Colonic mucosa (tissue), 4 donors: ENCODE data around the gene AFF3. TPM values are rescaled to one million over a fixed set of nuclear protein-coding genes. Genes with fewer than 3 reads are reported as not detected.

Experiments used
- DNase-seq: peaks from one replicate; pipeline ENCODE4 v3.0.0-alpha.2; 2020
- H3K27ac ChIP-seq: fragments of 200-600 bp; one replicate; pipeline ENCODE4 v1.8.0; 2021
- H3K27me3 ChIP-seq: fragments of 200-600 bp; one replicate; pipeline ENCODE4 v1.8.0; 2021
- H3K36me3 ChIP-seq: fragments of 200-600 bp; one replicate; pipeline ENCODE4 v1.8.0; 2021
- H3K4me1 ChIP-seq: fragments of 200-600 bp; one replicate; pipeline ENCODE4 v1.8.0; 2021; ENCODE audit warnings: mild to moderate bottlenecking
- H3K4me3 ChIP-seq: fragments of 200-600 bp; one replicate; pipeline ENCODE4 v1.8.0; 2021
- H3K9ac ChIP-seq, 2 donors: one replicate each; pipeline ENCODE4 v1.7.0; 2013; ENCODE audit warnings: control low read depth in 2 of 2, low read depth in 2 of 2, low read length in 2 of 2
- H3K9me3 ChIP-seq: fragments of 200-600 bp; one replicate; pipeline ENCODE4 v1.8.0; 2021
- intact Hi-C: fragments of 100-400 bp; cut with DNase I; formaldehyde crosslinking; loops from one replicate; pipeline ENCODE4 v1.14.1; 2022
- total RNA-seq, 2 donors: library from RNA; stranded (reverse); fragmentation: NEBNext Ultra II Directional in 1 of 2; extraction: Animal tissue kit (Norgen Biotek cat#: 25700) in 1 of 2; gene quantifications; one replicate each; pipeline ENCODE4 v1.2.1, GENCODE V29; 2021
- TF ChIP-seq, protein P1 (sequence below): fragments of 200-600 bp; IDR thresholded peaks from one replicate; pipeline ENCODE4 v1.8.0; 2022; ENCODE audit warnings: antibody characterized with exemption, mild to moderate bottlenecking
- donor health status: healthy.
- donor health status: DM: no; HTN: no; CAD: no.
- donor health status: DM: no; HTN: no; CAD: no.

The AFF3 gene
- total RNA-seq, 2 donors from 2014 or later = 0.86 to 2.6 TPM

DNA sequence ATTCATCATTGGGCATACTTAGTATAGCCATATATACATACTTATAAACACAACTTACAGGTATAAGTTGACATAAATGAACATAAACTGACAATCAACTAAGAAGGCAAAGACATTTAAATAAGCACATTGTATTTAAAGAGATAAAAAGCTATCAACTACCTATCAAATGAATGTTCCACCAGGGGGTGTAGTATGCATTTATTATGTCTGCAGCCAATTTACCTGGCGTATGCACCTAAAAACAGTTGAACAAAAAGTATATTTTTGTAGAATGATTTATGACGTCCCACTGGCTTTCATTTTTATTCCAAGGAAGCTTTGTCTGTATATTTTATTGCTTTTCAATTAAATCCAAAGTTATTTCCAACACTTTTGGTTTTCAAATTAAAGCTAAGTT is 323.5 kb downstream of the AFF3 start:
- no peaks in the 10 kb centered on the region for H3K9me3 ChIP-seq
- intact Hi-C loops = loop anchor here (10.0 kb wide), 1 partner anchor 426 kb away; no protein-coding TSS in a partner anchor
- no peak for DNase-seq
- TF ChIP-seq, protein P1, sequence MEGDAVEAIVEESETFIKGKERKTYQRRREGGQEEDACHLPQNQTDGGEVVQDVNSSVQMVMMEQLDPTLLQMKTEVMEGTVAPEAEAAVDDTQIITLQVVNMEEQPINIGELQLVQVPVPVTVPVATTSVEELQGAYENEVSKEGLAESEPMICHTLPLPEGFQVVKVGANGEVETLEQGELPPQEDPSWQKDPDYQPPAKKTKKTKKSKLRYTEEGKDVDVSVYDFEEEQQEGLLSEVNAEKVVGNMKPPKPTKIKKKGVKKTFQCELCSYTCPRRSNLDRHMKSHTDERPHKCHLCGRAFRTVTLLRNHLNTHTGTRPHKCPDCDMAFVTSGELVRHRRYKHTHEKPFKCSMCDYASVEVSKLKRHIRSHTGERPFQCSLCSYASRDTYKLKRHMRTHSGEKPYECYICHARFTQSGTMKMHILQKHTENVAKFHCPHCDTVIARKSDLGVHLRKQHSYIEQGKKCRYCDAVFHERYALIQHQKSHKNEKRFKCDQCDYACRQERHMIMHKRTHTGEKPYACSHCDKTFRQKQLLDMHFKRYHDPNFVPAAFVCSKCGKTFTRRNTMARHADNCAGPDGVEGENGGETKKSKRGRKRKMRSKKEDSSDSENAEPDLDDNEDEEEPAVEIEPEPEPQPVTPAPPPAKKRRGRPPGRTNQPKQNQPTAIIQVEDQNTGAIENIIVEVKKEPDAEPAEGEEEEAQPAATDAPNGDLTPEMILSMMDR = no peak
- no peak overlapping the region for H3K27ac ChIP-seq
- H3K4me3 ChIP-seq = no peak overlapping the region
- H3K36me3 ChIP-seq = no peaks in the 10 kb centered on the region
- H3K27me3 ChIP-seq = no peaks in the 10 kb centered on the region
- no peak overlapping the region for H3K9ac ChIP-seq
- no peaks in the 10 kb centered on the region for H3K4me1 ChIP-seq

DNA sequence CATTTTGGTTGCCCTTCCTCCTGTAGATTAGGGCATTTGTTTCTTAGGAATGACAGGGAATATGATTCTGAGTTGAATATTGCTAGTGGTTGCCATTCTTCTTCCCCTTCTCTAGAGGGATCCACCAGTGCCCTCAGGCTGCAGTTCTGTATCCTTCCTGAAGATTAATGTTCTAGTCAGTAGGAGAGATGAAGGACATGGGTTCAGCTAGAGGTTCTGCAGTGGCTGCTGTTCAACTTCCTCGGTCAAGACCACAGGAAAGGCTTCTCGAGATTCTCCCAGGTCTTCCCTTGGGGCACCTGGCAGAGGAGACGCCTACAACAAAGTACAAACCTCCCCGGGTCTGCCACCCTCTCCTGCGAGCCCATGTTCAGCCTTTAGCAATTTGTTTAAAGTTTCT is 325.5 kb downstream of the AFF3 start:
- DNase-seq = no peak
- H3K27me3 ChIP-seq = no peaks in the 10 kb centered on the region
- no peaks in the 10 kb centered on the region for H3K9me3 ChIP-seq
- H3K9ac ChIP-seq = no peak overlapping the region
- TF ChIP-seq, protein P1 = no peak
- no peaks in the 10 kb centered on the region for H3K36me3 ChIP-seq
- intact Hi-C loops = loop anchor here (10.0 kb wide), 1 partner anchor 428 kb away; no protein-coding TSS in a partner anchor
- no peaks in the 10 kb centered on the region for H3K4me1 ChIP-seq
- no peak overlapping the region for H3K27ac ChIP-seq
- no peak overlapping the region for H3K4me3 ChIP-seq

DNA sequence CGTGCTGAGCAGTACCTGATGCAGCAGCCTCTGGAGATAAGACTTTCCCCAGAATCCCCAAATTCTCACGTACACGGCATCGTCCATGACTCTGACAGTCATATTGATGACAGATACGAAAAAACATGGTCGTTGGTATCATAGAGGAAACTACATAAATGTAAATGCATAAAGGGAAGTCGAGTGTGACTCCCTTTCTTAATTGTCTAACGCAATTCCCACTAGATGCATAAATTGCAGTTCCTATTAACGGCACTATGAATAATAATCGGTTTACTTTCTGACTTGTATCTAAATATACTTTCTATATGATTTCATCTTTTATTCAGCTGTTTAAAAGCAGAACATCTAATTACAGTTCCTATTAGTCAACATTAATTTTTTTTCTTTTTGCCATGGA is 330.0 kb downstream of the AFF3 start:
- no peaks in the 10 kb centered on the region for H3K4me1 ChIP-seq
- H3K27me3 ChIP-seq = no peaks in the 10 kb centered on the region
- H3K36me3 ChIP-seq = no peaks in the 10 kb centered on the region
- DNase-seq = no peak
- no peak overlapping the region for H3K9ac ChIP-seq
- no peak overlapping the region for H3K27ac ChIP-seq
- TF ChIP-seq, protein P1 = no peak
- no peaks in the 10 kb centered on the region for H3K9me3 ChIP-seq
- no peak overlapping the region for H3K4me3 ChIP-seq
- intact Hi-C loops = loop anchor here (10.0 kb wide), 1 partner anchor 432 kb away; no protein-coding TSS in a partner anchor

DNA sequence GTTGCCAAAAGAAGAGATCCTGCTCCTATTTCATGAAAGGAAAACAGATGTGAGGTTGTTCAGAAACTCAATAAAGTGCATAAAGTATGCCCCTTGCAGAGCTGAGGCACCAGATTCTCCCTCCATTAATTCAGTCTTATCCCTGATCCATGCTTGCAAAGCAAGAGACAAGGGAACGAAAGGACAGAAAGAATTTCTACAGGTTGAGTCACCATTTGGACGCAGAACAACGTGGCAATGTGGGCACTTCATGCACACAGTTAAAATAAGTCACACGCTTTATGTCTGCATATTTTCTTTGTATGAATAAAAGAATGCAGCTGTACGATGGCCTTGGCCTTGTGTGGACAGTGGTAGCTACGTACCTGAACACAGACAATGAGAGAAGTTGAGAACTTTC is 330.8 kb downstream of the AFF3 start:
- intact Hi-C loops = loop anchor here (10.0 kb wide), 1 partner anchor 433 kb away; no protein-coding TSS in a partner anchor
- TF ChIP-seq, protein P1 = no peak
- Histone ChIP-seq H3K27ac (no peak overlapping the region), H3K36me3 (no peaks in the 10 kb centered on the region), H3K27me3 (no peaks in the 10 kb centered on the region), H3K9ac (no peak overlapping the region), H3K9me3 (no peaks in the 10 kb centered on the region), H3K4me1 (no peaks in the 10 kb centered on the region), H3K4me3 (no peak overlapping the region)
- DNase-seq = no peak

DNA sequence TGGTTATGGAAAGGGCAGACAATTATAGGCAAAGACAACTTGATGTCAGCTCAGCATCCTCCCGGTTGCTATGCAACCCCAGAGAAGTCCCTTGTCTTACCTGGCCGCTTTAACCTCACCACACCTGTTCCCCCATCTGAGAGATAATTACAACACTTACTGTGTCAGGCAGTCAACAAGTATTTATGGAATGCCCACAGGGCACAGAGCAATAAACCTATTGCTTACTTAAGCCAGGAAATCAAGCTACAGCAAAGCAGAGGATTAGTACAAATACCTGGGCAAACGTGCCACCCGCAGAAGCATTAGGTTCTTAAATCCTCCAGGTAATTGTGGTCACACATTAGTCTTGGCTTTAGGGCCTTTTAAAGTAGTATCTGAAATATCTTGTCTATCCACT is 332.2 kb downstream of the AFF3 start:
- H3K27me3 ChIP-seq = no peaks in the 10 kb centered on the region
- DNase-seq = no peak
- H3K9me3 ChIP-seq = no peaks in the 10 kb centered on the region
- intact Hi-C loops = loop anchor here (10.0 kb wide), 1 partner anchor 435 kb away; no protein-coding TSS in a partner anchor
- TF ChIP-seq, protein P1 = no peak
- no peaks in the 10 kb centered on the region for H3K36me3 ChIP-seq
- no peak overlapping the region for H3K4me3 ChIP-seq
- H3K4me1 ChIP-seq = no peaks in the 10 kb centered on the region
- H3K9ac ChIP-seq = no peak overlapping the region
- H3K27ac ChIP-seq = no peak overlapping the region
